PFSK-1 (cell line): Measurements from ENCODE around the gene FRMD4A.

Experiments used
- POLR2AphosphoS5 ChIP-seq: IDR thresholded peaks from 2 replicates; pipeline ENCODE4 v1.6.1; 2012; ENCODE audit warnings: low read depth, mild to moderate bottlenecking, control low read depth, low read length, moderate library complexity
- SIN3A ChIP-seq: IDR thresholded peaks from 2 replicates; pipeline ENCODE4 v1.6.1; 2012; ENCODE audit warnings: mild to moderate bottlenecking, low read length, moderate library complexity, borderline replicate concordance; ENCODE audit not compliant: insufficient read depth

DNA sequence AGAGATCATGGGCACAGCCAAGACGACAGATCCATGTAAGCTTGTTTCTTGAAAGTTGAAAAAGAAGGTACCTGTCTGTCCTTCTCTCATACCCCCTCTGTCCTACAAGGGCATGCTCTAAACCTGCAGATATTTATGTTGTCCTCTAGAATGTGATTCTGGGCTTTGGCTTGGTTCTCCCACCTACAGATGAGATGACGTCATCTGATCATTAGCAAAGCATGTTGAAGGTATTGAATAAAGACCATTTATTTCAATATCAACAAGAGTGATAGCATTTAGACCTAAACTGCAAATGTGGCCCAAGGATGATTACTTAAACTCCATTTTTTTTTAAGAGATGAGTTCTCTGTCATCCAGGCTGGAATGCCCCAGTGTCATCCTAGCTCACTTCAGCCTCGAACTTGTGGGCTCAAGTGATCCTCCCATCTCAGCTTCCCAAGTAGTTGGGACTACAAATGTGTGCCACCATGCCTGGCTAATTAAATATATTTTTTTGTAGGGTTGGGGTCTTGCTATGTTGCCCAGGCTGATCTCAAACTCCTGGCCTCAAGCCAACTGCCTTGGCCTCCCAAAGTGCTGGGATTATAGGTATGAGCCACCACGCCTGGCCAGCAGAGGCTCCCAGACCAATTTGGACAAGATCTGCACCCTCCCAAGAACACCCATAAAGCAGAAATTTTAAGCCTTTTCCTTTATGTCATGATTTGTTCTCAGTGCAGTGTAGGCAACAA lies 559.8 kb downstream of the FRMD4A start:
- TF ChIP-seq POLR2AphosphoS5 (no peak), SIN3A (no peak)
